Mesenchymal stem cell (in vitro differentiated cells and primary cell): ENCODE data around the gene NEGR1.

ENCODE experiments used
- DNase-seq: peaks from one replicate; pipeline ENCODE4 v3.0.0-alpha.2; 2013
- H2AFZ ChIP-seq: one replicate; pipeline ENCODE4 v1.6.1; 2013; ENCODE audit warnings: low read depth, mild to moderate bottlenecking, control low read depth, inconsistent platforms, low read length, moderate library complexity
- H2AK5ac ChIP-seq: 2 replicates; pipeline ENCODE4 v1.6.1; 2013; ENCODE audit warnings: low read length, moderate library complexity, mild to moderate bottlenecking, inconsistent platforms; ENCODE audit not compliant: severe bottlenecking
- H2BK120ac ChIP-seq: one replicate; pipeline ENCODE4 v1.6.1; 2013; ENCODE audit warnings: low read depth, mild to moderate bottlenecking, inconsistent platforms, low read length, moderate library complexity
- H2BK12ac ChIP-seq, 2 experiments: one replicate each; pipeline ENCODE4 v1.6.1; 2013; ENCODE audit warnings: inconsistent platforms in 2 of 2, low read length in 2 of 2, mild to moderate bottlenecking in 2 of 2, moderate library complexity in 2 of 2, control low read depth in 1 of 2
- H2BK15ac ChIP-seq: one replicate; pipeline ENCODE4 v1.6.1; 2013; ENCODE audit warnings: mild to moderate bottlenecking, low read depth, inconsistent platforms; ENCODE audit not compliant: poor library complexity, severe bottlenecking
- H2BK5ac ChIP-seq: 2 replicates; pipeline ENCODE4 v1.6.1; 2013; ENCODE audit warnings: low read depth, mild to moderate bottlenecking, low read length, control low read depth, inconsistent platforms; ENCODE audit not compliant: poor library complexity, severe bottlenecking
- H3K14ac ChIP-seq, 2 experiments: one replicate each; pipeline ENCODE4 v1.6.1; 2013; ENCODE audit warnings: inconsistent platforms in 2 of 2, low read length in 2 of 2, control low read depth in 1 of 2, mild to moderate bottlenecking in 1 of 2, moderate library complexity in 1 of 2
- H3K18ac ChIP-seq, 2 experiments: one replicate each; pipeline ENCODE4 v1.6.1; 2013; ENCODE audit warnings: inconsistent platforms in 2 of 2, low read length in 2 of 2, control low read depth in 1 of 2, low read depth in 1 of 2, mild to moderate bottlenecking in 1 of 2
- H3K23ac ChIP-seq, 2 experiments: one replicate each; pipeline ENCODE4 v1.6.1; 2013; ENCODE audit warnings: inconsistent platforms in 2 of 2, low read length in 2 of 2, mild to moderate bottlenecking in 2 of 2, moderate library complexity in 2 of 2, control low read depth in 1 of 2
- H3K27ac ChIP-seq: 2 replicates; pipeline ENCODE4 v1.5.1; 2013; ENCODE audit warnings: mild to moderate bottlenecking, moderate library complexity, low read length, control low read depth, inconsistent platforms; ENCODE audit not compliant: poor library complexity, severe bottlenecking
- H3K27me3 ChIP-seq, 2 experiments: 2 replicates each; pipeline versions ENCODE4 v1.6.1 to v1.7.0; 2013; ENCODE audit warnings: low read length in 2 of 2, mild to moderate bottlenecking in 2 of 2, moderate library complexity in 2 of 2, control low read depth in 1 of 2, inconsistent platforms in 1 of 2; ENCODE audit not compliant: control insufficient read depth in 1 of 2, insufficient read depth in 1 of 2
- H3K36me3 ChIP-seq, 2 experiments: 2 replicates each; pipeline versions ENCODE4 v1.6.1 to v1.7.0; 2013; ENCODE audit warnings: low read length in 2 of 2, control low read depth in 1 of 2, inconsistent platforms in 1 of 2, low read depth in 1 of 2, mild to moderate bottlenecking in 1 of 2; ENCODE audit not compliant: insufficient read depth in 2 of 2, control insufficient read depth in 1 of 2
- H3K4ac ChIP-seq, 2 experiments: one replicate each; pipeline ENCODE4 v1.6.1; 2013; ENCODE audit warnings: inconsistent platforms in 2 of 2, low read length in 2 of 2, mild to moderate bottlenecking in 2 of 2, moderate library complexity in 2 of 2, control low read depth in 1 of 2, low read depth in 1 of 2
- H3K4me1 ChIP-seq: 2 replicates; pipeline ENCODE4 v1.6.1; 2013; ENCODE audit warnings: low read depth, low read length, control low read depth; ENCODE audit not compliant: control insufficient read depth, insufficient read depth
- H3K4me2 ChIP-seq: 2 replicates; pipeline ENCODE4 v1.6.1; 2013; ENCODE audit warnings: low read length, mild to moderate bottlenecking, inconsistent platforms; ENCODE audit not compliant: poor library complexity, severe bottlenecking
- H3K4me3 ChIP-seq, 2 experiments: 2 replicates each; pipeline versions ENCODE4 v1.5.1 to v1.7.0; 2013; ENCODE audit warnings: low read length in 2 of 2, mild to moderate bottlenecking in 2 of 2, control low read depth in 1 of 2, low read depth in 1 of 2; ENCODE audit not compliant: insufficient read depth in 1 of 2
- H3K79me1 ChIP-seq: replicated peaks from 2 replicates; pipeline ENCODE4 v1.6.1; 2013; ENCODE audit warnings: mild to moderate bottlenecking, control low read depth, low read length, inconsistent platforms; ENCODE audit not compliant: poor library complexity, severe bottlenecking
- H3K9ac ChIP-seq: 2 replicates; pipeline ENCODE4 v1.7.0; 2013; ENCODE audit warnings: mild to moderate bottlenecking, low read length, moderate library complexity
- H3K9me3 ChIP-seq: 2 replicates; pipeline ENCODE4 v1.7.0; 2013; ENCODE audit warnings: mild to moderate bottlenecking, low read length; ENCODE audit not compliant: control insufficient read depth
- H4K8ac ChIP-seq: one replicate; pipeline ENCODE4 v1.6.1; 2013; ENCODE audit warnings: inconsistent platforms, mild to moderate bottlenecking, low read length, moderate library complexity
- H4K91ac ChIP-seq: one replicate; pipeline ENCODE4 v1.6.1; 2013; ENCODE audit warnings: mild to moderate bottlenecking, low read length, inconsistent platforms
- whole genome bisulfite sequencing: methylation state at CpG from one replicate; pipeline ENCODE4 v1.1.7; 2013; ENCODE audit warnings: mixed read lengths; 5-methylcytosine and 5-hydroxymethylcytosine counted together

NEGR1 gene

DNA sequence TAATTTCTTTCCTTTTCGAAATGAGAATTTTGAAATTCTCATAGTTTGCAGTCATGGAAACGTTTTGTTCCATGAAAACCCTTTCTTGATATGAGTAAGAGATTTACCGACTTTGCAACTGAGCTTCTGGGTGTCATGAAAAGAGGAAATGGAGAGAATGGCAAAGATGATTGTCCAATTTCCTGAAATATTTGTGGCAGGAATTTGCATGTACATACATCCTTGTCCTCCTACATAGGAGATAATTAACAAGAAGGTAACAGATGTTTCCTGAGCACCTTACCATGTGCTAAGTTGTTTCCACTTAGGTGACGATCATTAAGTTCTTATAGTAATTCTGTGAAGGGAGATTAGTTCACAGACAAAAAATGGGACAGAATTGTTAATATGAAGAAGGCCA, 170.7 kb downstream of the NEGR1 start:
- WGBS, result 81% methylated on average over 4 of the region's 4 CpGs
- H3K14ac ChIP-seq, result no peak overlapping the region
- no peak overlapping the region for H3K4me3 ChIP-seq
- H3K9ac ChIP-seq, result no peak overlapping the region
- no peak overlapping the region for H3K23ac ChIP-seq
- H2AFZ ChIP-seq, result no peak overlapping the region
- no peaks in the 10 kb centered on the region for H3K9me3 ChIP-seq
- no peak overlapping the region for H4K91ac ChIP-seq
- no peak overlapping the region for H2BK120ac ChIP-seq
- no peak overlapping the region for H3K18ac ChIP-seq
- no peak overlapping the region for H4K8ac ChIP-seq
- no peak overlapping the region for H3K27ac ChIP-seq
- H2BK12ac ChIP-seq, result no peak overlapping the region
- no peak overlapping the region for H2BK15ac ChIP-seq
- DNase-seq, result no peak
- H3K36me3 ChIP-seq, result no peaks in the 10 kb centered on the region
- no peak overlapping the region for H3K4ac ChIP-seq
- H2BK5ac ChIP-seq, result no peak overlapping the region
- H3K4me2 ChIP-seq, result no peak overlapping the region
- H3K4me1 ChIP-seq, result no peaks in the 10 kb centered on the region
- peaks cover 4% of the 10 kb centered on the region for H3K79me1 ChIP-seq
- H3K27me3 ChIP-seq, result no peaks in the 10 kb centered on the region
- no peak overlapping the region for H2AK5ac ChIP-seq

DNA sequence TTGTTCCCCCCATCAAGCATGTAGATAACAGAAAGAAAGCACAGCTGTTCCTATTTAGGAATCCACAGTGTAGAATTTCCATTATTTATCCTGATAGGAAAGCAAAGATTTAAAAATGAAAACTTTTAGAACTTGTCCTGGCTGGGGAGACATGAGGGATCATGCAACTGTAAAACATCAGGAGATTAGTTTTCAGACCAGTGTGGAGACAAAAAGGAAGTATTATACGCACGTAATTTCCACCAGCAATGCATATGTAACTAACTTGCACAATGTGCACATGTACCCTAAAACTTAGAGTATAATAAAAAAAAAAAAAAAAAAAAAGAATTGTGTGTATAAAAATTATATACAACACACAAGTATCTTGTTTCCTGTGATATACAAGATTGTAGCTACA, 172.4 kb downstream of the NEGR1 start:
- no peak overlapping the region for H2AK5ac ChIP-seq
- no peak overlapping the region for H4K8ac ChIP-seq
- H3K36me3 ChIP-seq, result no peaks in the 10 kb centered on the region
- no peak overlapping the region for H2BK5ac ChIP-seq
- no peaks in the 10 kb centered on the region for H3K4me1 ChIP-seq
- no peak overlapping the region for H3K14ac ChIP-seq
- no peak overlapping the region for H3K23ac ChIP-seq
- no peak for DNase-seq
- H3K4ac ChIP-seq, result no peak overlapping the region
- no peak overlapping the region for H4K91ac ChIP-seq
- WGBS, result no CpG with 5 or more reads among the region's 2 CpGs
- no peak overlapping the region for H3K4me3 ChIP-seq
- no peak overlapping the region for H2BK15ac ChIP-seq
- no peaks in the 10 kb centered on the region for H3K27me3 ChIP-seq
- H2BK120ac ChIP-seq, result no peak overlapping the region
- H2BK12ac ChIP-seq, result no peak overlapping the region
- no peak overlapping the region for H3K18ac ChIP-seq
- H3K79me1 ChIP-seq, result peaks cover 4% of the 10 kb centered on the region
- no peak overlapping the region for H3K9ac ChIP-seq
- no peak overlapping the region for H3K4me2 ChIP-seq
- H3K9me3 ChIP-seq, result no peaks in the 10 kb centered on the region
- H3K27ac ChIP-seq, result no peak overlapping the region
- no peak overlapping the region for H2AFZ ChIP-seq

DNA sequence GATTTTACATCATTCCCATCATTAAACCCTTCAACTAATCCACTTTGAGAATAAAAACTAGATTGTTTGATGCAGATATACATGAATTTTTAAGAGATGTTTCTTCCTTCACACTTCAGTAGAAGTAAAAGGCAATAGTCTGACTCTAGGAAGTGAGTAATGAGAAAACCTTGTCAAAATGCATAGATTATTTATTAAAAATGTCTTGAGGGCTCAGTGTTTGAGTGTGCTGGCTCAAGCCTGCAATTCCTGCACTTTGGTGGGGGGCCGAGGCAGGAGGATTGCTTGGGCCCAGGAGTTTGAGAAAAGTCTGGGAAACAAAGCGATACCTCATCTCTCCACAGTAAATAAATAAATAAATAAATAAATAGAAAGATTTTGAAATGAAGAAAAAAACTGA, 177.1 kb downstream of the NEGR1 start:
- Histone ChIP-seq H3K9me3 (no peaks in the 10 kb centered on the region), H2BK15ac (no peak overlapping the region), H3K4me3 (no peak overlapping the region), H4K8ac (no peak overlapping the region), H2AFZ (no peak overlapping the region), H3K79me1 (peaks cover 6% of the 10 kb centered on the region), H2BK120ac (no peak overlapping the region), H2BK12ac (no peak overlapping the region), H3K9ac (no peak overlapping the region), H3K4me1 (no peaks in the 10 kb centered on the region), H3K18ac (no peak overlapping the region), H3K27ac (peak overlapping the region; percentile 80), H3K23ac (no peak overlapping the region), H3K36me3 (no peaks in the 10 kb centered on the region), H2AK5ac (no peak overlapping the region), H3K4me2 (no peak overlapping the region), H3K14ac (no peak overlapping the region), H3K4ac (no peak overlapping the region), H2BK5ac (no peak overlapping the region), H4K91ac (no peak overlapping the region), H3K27me3 (no peaks in the 10 kb centered on the region)
- DNase-seq, result no peak
- WGBS, result 20% methylated on average over 1 of the region's 2 CpGs

DNA sequence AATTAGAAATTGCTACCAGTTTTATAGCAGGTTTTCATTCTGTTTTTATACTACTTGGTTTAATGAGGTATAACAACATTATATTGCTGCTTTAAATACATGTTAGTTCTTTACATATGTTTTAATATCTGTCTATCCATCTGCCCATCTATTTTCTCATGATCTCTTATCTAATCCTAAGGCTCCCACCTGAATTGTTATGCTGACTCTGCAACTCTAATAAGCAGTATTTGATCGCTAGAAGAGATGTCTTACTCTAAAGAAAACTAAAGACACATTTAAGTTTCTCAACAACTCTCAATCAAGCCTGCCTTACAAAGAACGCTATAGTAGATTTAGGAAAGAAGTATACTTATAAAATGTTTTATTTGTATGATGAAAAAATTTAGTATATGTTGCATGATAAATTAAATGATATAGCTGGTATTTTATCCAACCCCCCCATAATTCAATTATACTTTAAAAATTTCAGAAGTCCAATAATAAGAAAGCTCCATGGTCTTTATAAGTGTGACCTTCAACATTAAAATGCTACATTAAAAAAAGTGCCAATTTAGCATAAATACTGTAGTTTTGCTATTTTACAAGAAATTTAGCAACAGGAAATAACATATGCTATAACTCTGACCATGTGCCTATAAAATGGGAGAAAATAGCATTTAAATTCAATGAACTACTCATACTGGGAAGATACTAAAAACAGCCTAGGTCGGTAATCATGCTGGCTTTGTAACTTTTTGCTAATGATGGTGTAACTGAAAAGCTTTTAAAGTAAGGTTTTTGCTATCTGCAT, 180.3 kb downstream of the NEGR1 start:
- Histone ChIP-seq H3K27ac (no peak overlapping the region), H3K9ac (no peak overlapping the region), H2BK120ac (no peak overlapping the region), H3K27me3 (no peaks in the 10 kb centered on the region), H2BK15ac (no peak overlapping the region), H3K4me3 (no peak overlapping the region), H3K14ac (no peak overlapping the region), H3K4me2 (no peak overlapping the region), H2BK5ac (no peak overlapping the region), H4K91ac (no peak overlapping the region), H3K23ac (no peak overlapping the region), H3K4ac (no peak overlapping the region), H3K4me1 (no peaks in the 10 kb centered on the region), H3K36me3 (no peaks in the 10 kb centered on the region), H3K9me3 (no peaks in the 10 kb centered on the region), H2AK5ac (no peak overlapping the region), H3K18ac (no peak overlapping the region), H2AFZ (no peak overlapping the region), H4K8ac (no peak overlapping the region), H3K79me1 (peaks cover 6% of the 10 kb centered on the region), H2BK12ac (no peak overlapping the region)
- DNase-seq, result no peak
- no CpG with 5 or more reads among the region's 3 CpGs for WGBS
